D341Med (cell line): ENCODE measurements around the gene MED13.
A peak's percentile ranks its signal among the peaks of the same experiment; 100 is the strongest.
"Not testable (repeated sequence)": the region's sequence is repeated elsewhere in the genome, so short reads cannot be mapped to it uniquely, and the experiment has no call there.

Source experiments
- DNase-seq: peaks from one replicate; pipeline ENCODE4 v3.0.0; 2012; ENCODE audit warnings: low spot score

The MED13 gene

GRCh38 chr17:62086737-62087136, 21.7 kb upstream of the MED13 start:
- no peak for DNase-seq

- no peak for DNase-seq
These were observed 20.7 kb upstream of the MED13 start for GRCh38 chr17:62085511-62086408.

GRCh38 chr17:62084585-62084984, 19.5 kb upstream of the MED13 start:
- peak; percentile 18 for DNase-seq

GRCh38 chr17:62083651-62084050, 18.6 kb upstream of the MED13 start:
- DNase-seq: peak; percentile 12

- no peak for DNase-seq
These were observed 15.6 kb upstream of the MED13 start for GRCh38 chr17:62080647-62081046.

- DNase-seq: no peak
These were observed 12.9 kb upstream of the MED13 start for GRCh38 chr17:62078009-62078408.

- no peak for DNase-seq
These were observed 12.0 kb upstream of the MED13 start for GRCh38 chr17:62076864-62077788.

GRCh38 chr17:62075308-62075815, 10.3 kb upstream of the MED13 start:
- peak; percentile 11 for DNase-seq

GRCh38 chr17:62073993-62074392, 8.9 kb upstream of the MED13 start:
- no peak for DNase-seq

GRCh38 chr17:62072855-62073254, 7.8 kb upstream of the MED13 start:
- not testable (repeated sequence) for DNase-seq

GRCh38 chr17:62070900-62071299, 5.8 kb upstream of the MED13 start:
- DNase-seq: no peak

GRCh38 chr17:62067165-62068145, 2.4 kb upstream of the MED13 start:
- DNase-seq: no peak

GRCh38 chr17:62065611-62066468, 762 bp upstream of the MED13 start:
- peak; percentile 100 for DNase-seq

- DNase-seq: no peak
These were observed 868 bp downstream of the MED13 start for GRCh38 chr17:62064029-62064790.

- DNase-seq: no peak
These were observed 2.1 kb downstream of the MED13 start for GRCh38 chr17:62062944-62063343.

GRCh38 chr17:62062302-62062701, 2.8 kb downstream of the MED13 start:
- DNase-seq: no peak

- DNase-seq: peak; percentile 45
These were observed 5.7 kb downstream of the MED13 start for GRCh38 chr17:62059414-62059813.

- DNase-seq: no peak
These were observed 6.5 kb downstream of the MED13 start for GRCh38 chr17:62058611-62059010.

GRCh38 chr17:62057696-62058095, 7.4 kb downstream of the MED13 start:
- DNase-seq: no peak
